ENCODE results near the gene FHOD3. TPM values are rescaled to one million over a fixed set of nuclear protein-coding genes. Genes with fewer than 3 reads are reported as not detected.

Gene FHOD3
- total and polyA plus RNA-seq, 2 donors (not counting 1 experiment from before 2014, with no cell fraction given), result not detected

- no peak for ATAC-seq (ENCODE audit: low read depth)
These were observed 50.8 kb downstream of the FHOD3 start for GRCh38 chr18:36348331-36348730.

GRCh38 chr18:36348971-36349417 lies 51.5 kb downstream of the FHOD3 start:
- ChIA-PET POLR2A (no interaction called here), CTCF (no interaction called here)
- no peaks in the 10 kb centered on the region for H3K4me1 Mint-ChIP-seq
- Histone ChIP-seq H3K79me2 (ENCODE audit: control insufficient read depth, insufficient read depth, low read length) (no peaks in the 10 kb centered on the region), H3K27me3 (replicated peaks in 1 of 4; ENCODE audit: control extremely low read depth in 1 of 4, control insufficient read depth in 3 of 4, insufficient read depth in 4 of 4, low read length in 3 of 4) (peaks cover 0 to 10% (median 3%) of the 10 kb centered on the region in 4 experiments), H3K27ac (ENCODE audit: low read length in 2 of 2) (no peak overlapping the region), H3K9ac (ENCODE audit: low read length) (no peak overlapping the region), H3K9me3 (ENCODE audit: control extremely low read depth in 1 of 3, control insufficient read depth in 2 of 3, insufficient read depth in 1 of 3, low read length in 2 of 3) (no peaks in the 10 kb centered on the region), H3K36me3 (replicated peaks in 1 of 2; ENCODE audit: control extremely low read depth in 1 of 2, control insufficient read depth in 1 of 2, extremely low read depth in 1 of 2, insufficient read depth in 2 of 2, low read length in 1 of 2) (no peaks in the 10 kb centered on the region), H3K4me3 (ENCODE audit: control extremely low read depth in 1 of 5, extremely low read depth in 1 of 5, insufficient read depth in 1 of 5, low read depth in 2 of 5, low read length in 4 of 5) (no peak overlapping the region), H3K4me1 (ENCODE audit: control insufficient read depth in 2 of 2, insufficient read depth in 2 of 2, low read length in 2 of 2) (no peaks in the 10 kb centered on the region), H4K20me1 (ENCODE audit: control insufficient read depth, insufficient read depth, low read length, poor library complexity, severe bottlenecking) (no peaks in the 10 kb centered on the region), H3K4me2 (replicated peaks; ENCODE audit: low read depth, low read length, poor library complexity, severe bottlenecking) (no peak overlapping the region), H2AFZ (ENCODE audit: insufficient read depth, low read depth, low read length, poor library complexity, severe bottlenecking) (no peak overlapping the region)
- no peak for DNase-seq
- no peak overlapping the region for H3K27ac Mint-ChIP-seq
- peaks cover 46% of the 10 kb centered on the region for H3K27me3 Mint-ChIP-seq
- no peaks in the 10 kb centered on the region for H3K9me3 Mint-ChIP-seq (ENCODE audit: insufficient read depth)
- 88% methylated on average over 6 of the region's 6 CpGs for WGBS (ENCODE audit: insufficient coverage)
- TF ChIP-seq EZH2 (IDR thresholded peaks at IDR 0.05; ENCODE audit: borderline replicate concordance, insufficient read depth, low read depth, low read length, poor library complexity, severe bottlenecking), result no peak
- no peak for TF ChIP-seq CTCF (IDR thresholded peaks at IDR 0.05)
- H3K4me3 Mint-ChIP-seq, result no peak overlapping the region
- intact Hi-C loops (cut with micrococcal nuclease), result no loop called here
- ATAC-seq (ENCODE audit: low read depth), result no peak

More at GRCh38 chr18:36348331-36348730, 50.8 kb downstream of the FHOD3 start:
- Histone ChIP-seq H3K36me3 (replicated peaks in 1 of 2; ENCODE audit: control extremely low read depth in 1 of 2, control insufficient read depth in 1 of 2, extremely low read depth in 1 of 2, insufficient read depth in 2 of 2, low read length in 1 of 2) (no peaks in the 10 kb centered on the region), H4K20me1 (ENCODE audit: control insufficient read depth, insufficient read depth, low read length, poor library complexity, severe bottlenecking) (no peaks in the 10 kb centered on the region), H3K27me3 (replicated peaks in 1 of 4; ENCODE audit: control extremely low read depth in 1 of 4, control insufficient read depth in 3 of 4, insufficient read depth in 4 of 4, low read length in 3 of 4) (peaks cover 0 to 10% (median 3%) of the 10 kb centered on the region in 4 experiments), H3K9ac (ENCODE audit: low read length) (no peak overlapping the region), H3K9me3 (ENCODE audit: control extremely low read depth in 1 of 3, control insufficient read depth in 2 of 3, insufficient read depth in 1 of 3, low read length in 2 of 3) (no peaks in the 10 kb centered on the region), H3K4me2 (replicated peaks; ENCODE audit: low read depth, low read length, poor library complexity, severe bottlenecking) (no peak overlapping the region), H3K27ac (ENCODE audit: low read length in 2 of 2) (no peak overlapping the region), H2AFZ (ENCODE audit: insufficient read depth, low read depth, low read length, poor library complexity, severe bottlenecking) (no peak overlapping the region), H3K79me2 (ENCODE audit: control insufficient read depth, insufficient read depth, low read length) (no peaks in the 10 kb centered on the region), H3K4me1 (ENCODE audit: control insufficient read depth in 2 of 2, insufficient read depth in 2 of 2, low read length in 2 of 2) (no peaks in the 10 kb centered on the region), H3K4me3 (ENCODE audit: control extremely low read depth in 1 of 5, extremely low read depth in 1 of 5, insufficient read depth in 1 of 5, low read depth in 2 of 5, low read length in 4 of 5) (no peak overlapping the region)
- no peak for DNase-seq
- 77% methylated on average over 3 of the region's 3 CpGs for WGBS (ENCODE audit: insufficient coverage)
- H3K4me1 Mint-ChIP-seq, result no peaks in the 10 kb centered on the region
- TF ChIP-seq EZH2 (IDR thresholded peaks at IDR 0.05; ENCODE audit: borderline replicate concordance, insufficient read depth, low read depth, low read length, poor library complexity, severe bottlenecking) (no peak), CTCF (IDR thresholded peaks at IDR 0.05) (no peak)
- POLR2A ChIA-PET, result no interaction called here
- no peak overlapping the region for H3K4me3 Mint-ChIP-seq
- H3K27me3 Mint-ChIP-seq, result peaks cover 46% of the 10 kb centered on the region
- H3K27ac Mint-ChIP-seq, result no peak overlapping the region
- no peaks in the 10 kb centered on the region for H3K9me3 Mint-ChIP-seq (ENCODE audit: insufficient read depth)
- intact Hi-C loops (cut with micrococcal nuclease), result no loop called here
- CTCF ChIA-PET, result no interaction called here

Data from B cell (primary cell).